Endothelial cell of umbilical vein (primary cell): ENCODE measurements around the gene RCAN1.
A peak's percentile ranks its signal among the peaks of the same experiment; 100 is the strongest.

Experiments used
- CTCF ChIP-seq, 2 donors: IDR thresholded peaks; 1 replicate in 1 of 2; 2 replicates in 1 of 2; pipeline ENCODE4 v1.5.1; 2011; ENCODE audit warnings: low read length in 2 of 2, mild to moderate bottlenecking in 2 of 2, moderate library complexity in 2 of 2, control low read depth in 1 of 2, inconsistent platforms in 1 of 2, low read depth in 1 of 2; ENCODE audit not compliant: insufficient read depth in 1 of 2; ENCODE audit errors: extremely low read depth in 1 of 2
- EZH2 ChIP-seq: IDR thresholded peaks from 2 replicates; pipeline ENCODE4 v1.6.1; 2012; ENCODE audit warnings: borderline replicate concordance, low read depth, mild to moderate bottlenecking, moderate library complexity, low read length, inconsistent platforms; ENCODE audit not compliant: severe bottlenecking
- FOS ChIP-seq: IDR thresholded peaks from 2 replicates; pipeline ENCODE4 v1.6.1; 2011; ENCODE audit warnings: mild to moderate bottlenecking, low read length, moderate library complexity, borderline replicate concordance; ENCODE audit not compliant: insufficient read depth
- JUN ChIP-seq: IDR thresholded peaks from 2 replicates; pipeline ENCODE4 v1.6.1; 2011; ENCODE audit warnings: borderline replicate concordance, low read depth; ENCODE audit not compliant: insufficient read length, insufficient read depth
- MAX ChIP-seq: IDR thresholded peaks from 2 replicates; pipeline ENCODE4 v1.6.1; 2011; ENCODE audit not compliant: insufficient read depth, insufficient read length
- MYC ChIP-seq: IDR thresholded peaks from one replicate; pipeline ENCODE4 v1.6.1; 2011; ENCODE audit warnings: mild to moderate bottlenecking, low read depth, low read length
- POLR2A ChIP-seq: IDR thresholded peaks from 2 replicates; pipeline ENCODE4 v1.6.1; 2012; ENCODE audit warnings: low read depth, mild to moderate bottlenecking, control low read depth, low read length

- TF ChIP-seq CTCF (IDR thresholded peaks at IDR 0.05; ENCODE audit: extremely low read depth in 1 of 2, insufficient read depth in 1 of 2, low read depth in 1 of 2, low read length in 2 of 2) (no peak), POLR2A (no peak), EZH2 (no peak), MAX (no peak), JUN (peak; percentile 94), FOS (peak; percentile 92), MYC (no peak)
These were observed 61.6 kb downstream of the RCAN1 start for GRCh38 chr21:34553151-34553952.
